ENCODE results near the gene HOXB5.

HOXB5 gene

GRCh38 chr17:48615963-48616716 lies 22.6 kb upstream of the HOXB5 start:
- no peak for DNase-seq (ENCODE audit: low spot score)

DNA sequence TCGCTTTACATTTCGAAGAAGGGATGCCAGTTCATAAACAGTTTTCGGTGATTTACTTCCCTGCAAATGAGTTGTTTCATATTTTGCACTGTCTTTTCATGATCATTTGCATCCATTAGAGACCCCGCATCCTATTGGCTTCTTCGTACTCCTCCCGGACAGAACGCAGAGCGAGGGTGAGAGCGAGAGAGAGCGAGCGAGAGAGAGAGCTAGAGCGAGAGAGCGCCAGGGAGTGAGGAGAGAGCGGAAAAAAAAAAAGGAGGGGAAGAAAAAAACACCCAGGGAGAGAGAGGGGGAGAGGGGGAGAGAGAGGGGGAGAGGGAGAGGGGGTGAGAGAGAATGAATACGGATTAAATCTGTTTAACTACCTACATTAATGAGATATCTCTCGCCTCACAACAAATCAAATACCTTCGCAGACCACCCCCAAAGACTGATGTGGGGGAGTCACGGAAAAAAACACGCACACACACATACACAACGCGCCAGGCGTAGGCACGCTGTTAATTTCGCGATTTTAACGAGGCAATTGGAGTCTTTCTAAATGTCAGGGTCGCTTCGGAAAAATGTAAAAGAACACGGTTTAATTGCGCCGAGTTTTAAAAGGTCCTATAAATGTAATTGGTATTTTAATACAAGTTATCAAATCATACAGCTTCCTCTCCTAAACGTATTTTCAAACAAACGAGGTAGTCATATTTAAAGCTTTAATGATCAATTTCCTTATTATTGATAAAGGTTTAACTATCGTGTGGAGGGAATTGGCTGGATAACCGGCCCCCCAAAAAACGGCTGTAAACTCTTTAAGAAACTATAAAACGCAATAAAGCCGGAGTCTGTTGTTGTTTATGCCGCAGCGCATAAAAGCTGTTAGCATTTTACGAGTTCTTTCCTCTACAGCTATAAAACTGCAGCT lies 21.7 kb upstream of the HOXB5 start, which contains the start of gene HOXB8:
HOXB8 (minus strand) TSS at position 246 of the 916 bp plus-strand sequence. CDS start 588 bp downstream, outside the sequence.
- DNase-seq (ENCODE audit: low spot score), result no peak

GRCh38 chr17:48613862-48614694 lies 20.5 kb upstream of the HOXB5 start:
- DNase-seq (ENCODE audit: low spot score), result peak; percentile 37

- DNase-seq (ENCODE audit: low spot score), result peak; percentile 41
These were observed 19.5 kb upstream of the HOXB5 start for GRCh38 chr17:48612854-48613691.

GRCh38 chr17:48612456-48612853 lies 18.9 kb upstream of the HOXB5 start:
- no peak for DNase-seq (ENCODE audit: low spot score)

- DNase-seq (ENCODE audit: low spot score), result peak; percentile 45
These were observed 18.3 kb upstream of the HOXB5 start for GRCh38 chr17:48611681-48612455.

GRCh38 chr17:48611213-48611612 lies 17.6 kb upstream of the HOXB5 start:
- DNase-seq (ENCODE audit: low spot score), result no peak

DNA sequence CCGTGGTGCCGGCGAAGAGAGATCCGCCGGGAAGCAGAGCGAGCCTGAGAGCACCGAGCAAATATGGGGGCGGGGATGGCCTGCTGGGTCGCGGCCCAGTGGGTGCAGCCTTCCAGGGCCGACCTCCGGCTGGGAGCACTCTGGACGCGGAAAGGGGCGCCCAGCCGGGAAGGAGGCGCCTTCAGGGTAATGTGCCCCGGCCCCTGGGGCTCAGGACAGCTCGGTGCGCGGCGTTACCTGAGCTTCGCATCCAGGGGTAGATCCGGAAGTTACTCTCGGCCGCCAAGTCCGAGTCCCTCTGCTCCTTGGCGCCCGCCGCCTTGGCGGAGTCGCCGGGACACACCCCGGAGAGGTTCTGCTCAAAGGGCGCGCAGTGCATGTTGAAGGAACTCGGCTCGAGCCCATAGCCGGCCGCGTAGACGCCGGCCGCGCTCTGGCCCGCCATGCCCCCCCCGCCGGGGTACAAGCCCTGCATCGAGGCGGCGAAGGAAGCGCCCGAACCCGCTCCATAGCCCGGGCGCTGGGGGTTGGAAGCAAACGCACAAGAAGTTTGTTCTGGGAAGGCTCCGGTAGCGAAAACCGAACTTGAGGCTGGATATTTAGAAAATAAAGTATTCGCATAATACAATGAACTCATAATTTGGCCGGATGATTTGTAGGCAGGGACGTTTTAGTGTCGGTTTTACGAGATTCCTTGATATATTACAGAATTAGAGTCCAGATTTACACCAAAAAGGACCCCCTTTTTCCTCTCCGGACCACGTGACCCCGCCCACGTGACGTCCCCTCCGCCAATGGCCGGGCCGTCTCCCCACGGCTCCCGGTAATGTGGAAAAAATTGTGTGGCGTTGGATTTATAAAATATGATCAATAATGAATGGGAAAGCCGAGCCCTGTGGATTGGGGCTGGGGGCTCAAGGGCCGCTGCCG lies 17.0 kb upstream of the HOXB5 start, which contains the start of gene HOXB7:
HOXB7 (minus strand) TSS at position 736 of the 930 bp plus-strand sequence; CDS start at position 637, 99 bp downstream.
- DNase-seq (ENCODE audit: low spot score), result peak; percentile 59

DNA sequence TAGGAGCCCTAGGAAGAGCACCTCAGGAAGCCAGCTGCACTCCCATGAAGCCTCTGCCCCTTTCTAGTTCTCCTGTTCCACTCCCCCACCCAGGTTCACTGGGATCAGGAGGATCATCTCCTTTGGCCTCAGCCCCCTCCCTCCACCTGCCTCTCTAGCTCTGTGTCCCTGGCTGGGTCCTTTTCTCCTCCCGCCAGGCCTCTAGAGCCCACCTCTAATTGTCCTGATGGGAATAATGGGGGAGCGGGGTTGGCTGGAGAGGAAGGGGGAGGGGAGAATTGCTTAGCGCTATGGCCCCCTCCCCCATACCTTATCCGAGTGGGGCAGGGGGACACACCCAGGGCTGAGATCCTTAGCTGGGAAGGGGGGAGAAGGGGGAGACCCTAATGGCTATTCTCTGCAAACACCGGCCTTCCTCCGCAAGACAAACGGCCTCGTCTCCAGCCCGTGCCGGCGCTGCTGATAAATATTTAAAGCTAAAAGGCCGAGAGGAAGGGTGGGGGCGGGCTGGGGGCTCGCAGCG lies 16.2 kb upstream of the HOXB5 start:
- DNase-seq (ENCODE audit: low spot score), result no peak

- DNase-seq (ENCODE audit: low spot score), result no peak
These were observed 15.5 kb upstream of the HOXB5 start for GRCh38 chr17:48609033-48609432.

DNA sequence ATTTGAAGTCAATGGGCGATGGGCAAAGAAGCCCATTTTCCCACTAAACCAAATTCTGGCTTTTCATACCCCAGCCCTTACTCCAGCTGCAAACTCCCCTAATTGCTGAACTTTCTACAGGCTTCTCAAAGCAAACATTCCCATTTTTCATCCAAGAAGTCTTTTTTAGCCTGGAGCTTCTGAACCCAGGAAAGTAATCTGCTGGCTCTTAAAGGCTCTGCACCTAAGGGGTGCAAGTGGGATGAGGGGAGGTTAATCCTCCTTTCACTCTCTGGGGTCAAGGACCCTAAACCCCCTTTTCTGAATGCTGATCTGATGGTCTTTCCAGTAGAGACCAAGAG lies 14.9 kb upstream of the HOXB5 start:
- DNase-seq (ENCODE audit: low spot score), result no peak

DNA sequence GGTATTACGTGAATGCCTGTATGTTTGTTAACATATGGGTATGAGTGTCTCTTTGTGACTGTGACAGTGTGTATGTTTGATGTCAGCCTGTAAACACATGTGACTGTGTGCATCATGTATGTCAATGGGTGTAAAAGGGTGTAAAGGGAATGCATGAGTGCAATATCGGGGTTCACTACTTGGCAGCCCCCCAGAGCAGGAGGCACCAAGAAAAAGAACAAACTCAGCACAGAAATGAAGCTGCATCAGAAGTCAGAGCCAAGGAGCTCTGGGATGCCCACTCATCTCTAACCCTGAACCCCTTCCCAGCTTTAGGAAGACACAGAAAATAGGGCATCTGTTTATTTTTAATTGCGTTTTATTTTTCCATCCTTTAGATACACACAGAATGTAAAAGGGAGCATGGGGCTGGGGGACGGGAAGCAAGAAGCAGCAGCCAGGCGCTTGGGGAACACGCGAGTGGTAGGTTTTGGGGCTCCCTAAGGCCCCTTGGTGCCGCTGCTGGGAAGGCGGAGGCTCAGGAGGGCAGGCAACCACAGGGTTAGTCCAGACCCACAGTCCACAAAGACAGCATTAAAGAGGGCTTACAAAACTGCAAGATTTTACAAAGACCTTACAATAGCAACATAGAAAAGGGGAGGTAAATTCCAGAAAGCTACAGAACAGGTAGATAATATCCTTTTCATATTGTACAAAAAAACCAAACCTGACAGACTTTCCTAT lies 13.5 kb upstream of the HOXB5 start:
- no peak for DNase-seq (ENCODE audit: low spot score)

GRCh38 chr17:48605991-48606891 lies 12.7 kb upstream of the HOXB5 start:
- DNase-seq (ENCODE audit: low spot score), result no peak

GRCh38 chr17:48605409-48605919 lies 11.9 kb upstream of the HOXB5 start:
- DNase-seq (ENCODE audit: low spot score), result no peak

- no peak for DNase-seq (ENCODE audit: low spot score)
These were observed 11.3 kb upstream of the HOXB5 start, which contains the start of gene HOXB6 for GRCh38 chr17:48604770-48605329. Gene HOXB6 (minus strand): TSS chr17:48604986. CDS start chr17:48598150, 6,836 bp downstream.

DNA sequence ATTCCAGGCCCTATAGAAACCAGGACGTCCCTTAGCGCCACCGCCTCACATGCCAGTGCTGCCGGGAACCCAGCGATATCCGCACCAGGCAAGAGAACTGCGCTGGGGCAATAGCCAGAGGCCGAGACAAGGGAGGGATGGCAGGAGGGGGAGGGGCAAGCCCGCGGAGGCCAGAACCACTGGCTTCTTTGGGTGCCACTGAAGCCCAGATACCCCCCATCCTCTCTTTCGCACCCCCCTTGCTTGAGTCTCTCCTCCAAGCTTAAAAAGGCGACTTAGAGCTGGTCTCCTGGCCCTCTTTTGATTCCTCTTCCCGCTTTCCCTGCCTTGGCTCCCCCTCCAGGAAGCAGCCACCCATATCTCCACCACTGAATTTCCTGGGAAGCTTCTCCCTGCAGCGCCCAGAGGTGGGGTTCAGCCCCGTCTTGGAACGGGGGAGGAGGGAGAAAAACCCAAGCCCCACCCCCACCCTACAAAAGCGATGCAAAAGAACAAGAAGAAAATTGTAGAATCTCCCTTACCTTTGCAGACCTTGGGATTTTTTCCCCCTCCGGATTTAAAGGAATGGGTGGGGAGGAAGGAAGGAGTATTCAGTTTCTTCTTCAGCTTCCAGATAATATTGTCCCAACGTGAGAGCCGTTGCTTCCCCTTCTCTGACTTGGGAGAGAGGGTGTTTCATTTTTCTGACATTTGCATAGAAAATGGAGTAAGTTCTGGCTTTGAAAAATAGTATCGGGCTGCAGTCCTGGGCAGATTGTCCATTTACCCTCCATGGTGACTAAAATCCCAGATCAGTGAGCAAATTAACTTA lies 10.6 kb upstream of the HOXB5 start:
- no peak for DNase-seq (ENCODE audit: low spot score)
